ENCODE measurements around the gene ATXN1. TPM values are rescaled to one million over a fixed set of nuclear protein-coding genes. Genes with fewer than 3 reads are reported as not detected.

Gene ATXN1
- total and polyA plus RNA-seq, 2 of the 13 experiments (the other 11 are each of a cell fraction or from before 2014, with no cell fraction given) = 20.7 to 39.5 TPM

GRCh38 chr6:16486661-16487060 lies 274.6 kb downstream of the ATXN1 start (continued):
- TF ChIP-seq TCF12 (IDR thresholded peaks at IDR 0.05) = no peak
- no peak for TF ChIP-seq TCF12 (CRISPR knock-in tag; IDR thresholded peaks at IDR 0.05)
- TF ChIP-seq DNMT3B (CRISPR knock-in tag; conservative IDR thresholded peaks at IDR 0.05) = no peak
- TF ChIP-seq HNRNPUL1 (IDR thresholded peaks at IDR 0.05; ENCODE audit: low read depth, low read length) = no peak
- TF ChIP-seq KDM5A (IDR thresholded peaks at IDR 0.05; ENCODE audit: borderline replicate concordance, low read length) = no peak
- no peak for TF ChIP-seq PRPF4 (IDR thresholded peaks at IDR 0.05; ENCODE audit: low read depth, low read length, poor library complexity, severe bottlenecking)

- no peak for TF ChIP-seq ZNF616 (CRISPR knock-in tag; IDR thresholded peaks at IDR 0.05; ENCODE audit: low read depth)
- no peak for TF ChIP-seq RFX5 (IDR thresholded peaks at IDR 0.05; ENCODE audit: low read depth, low read length)
- no peak for TF ChIP-seq KAT7 (CRISPR knock-in tag; IDR thresholded peaks at IDR 0.05; ENCODE audit: borderline replicate concordance)
- no peak for TF ChIP-seq EHMT2 (IDR thresholded peaks at IDR 0.05; ENCODE audit: borderline replicate concordance, low read depth, low read length)
- TF ChIP-seq, protein P1, sequence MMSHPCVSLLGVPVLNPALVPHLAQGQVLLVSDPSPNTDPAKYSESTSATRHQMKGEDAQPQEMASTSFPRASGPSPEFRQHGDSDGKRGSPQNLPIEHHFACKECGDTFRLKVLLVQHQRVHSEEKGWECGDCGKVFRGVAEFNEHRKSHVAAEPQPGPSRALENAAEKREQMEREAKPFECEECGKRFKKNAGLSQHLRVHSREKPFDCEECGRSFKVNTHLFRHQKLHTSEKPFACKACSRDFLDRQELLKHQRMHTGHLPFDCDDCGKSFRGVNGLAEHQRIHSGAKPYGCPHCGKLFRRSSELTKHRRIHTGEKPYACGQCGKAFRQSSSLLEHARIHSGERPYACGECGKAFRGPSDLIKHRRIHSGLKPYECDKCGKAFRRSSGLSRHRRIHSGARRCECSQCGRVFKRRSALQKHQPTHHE (CRISPR knock-in tag; IDR thresholded peaks at IDR 0.05; ENCODE audit: borderline replicate concordance) = no peak
- no peak for TF ChIP-seq ZNF562 (CRISPR knock-in tag; IDR thresholded peaks at IDR 0.05; ENCODE audit: borderline replicate concordance)
- in situ Hi-C loops (cut with HindIII; ENCODE audit: extremely low pct_ligation_motif_present, low pct_unique_long_range_greater_than_20kb) (no loop called here), intact Hi-C loops (cut with micrococcal nuclease; ENCODE audit: unreplicated experiment) (no loop called here)
- no peak overlapping the region for H3K9ac ChIP-seq (ENCODE audit: insufficient read depth, low read depth, low read length)
- no peak overlapping the region for H3K4me2 ChIP-seq (ENCODE audit: low read depth, low read length)
- H4K20me1 ChIP-seq (ENCODE audit: insufficient read depth, low read length) = no peaks in the 10 kb centered on the region
- no peak for ATAC-seq
- no peak overlapping the region for H3K27ac ChIP-seq (ENCODE audit: extremely low read length, insufficient read depth, low read length)
- H3K9me3 ChIP-seq (ENCODE audit: low read length) = peaks cover 11% of the 10 kb centered on the region
- no peak for DNase-seq (ENCODE audit: low spot score)
- H2AFZ ChIP-seq (ENCODE audit: low read length) = no peak overlapping the region
- peaks cover 7 to 28% of the 10 kb centered on the region in 2 experiments for H3K36me3 ChIP-seq (replicated peaks in 1 of 2; ENCODE audit: control insufficient read depth in 1 of 2, insufficient read depth in 2 of 2, low read length in 2 of 2)
- no TSS peak for BruUV-seq (replicated peaks)
- 96% methylated on average over 2 of the region's 2 CpGs for WGBS (ENCODE audit: low lambda C conversion rate)
- ChIA-PET CTCF (ENCODE audit: low intra/inter-chr PET ratio, low total read pairs) (no interaction called here), POLR2A (no interaction called here)
- no peak overlapping the region for H3K4me3 ChIP-seq (replicated peaks in 1 of 3; ENCODE audit: insufficient read depth in 1 of 3, low read depth in 2 of 3, low read length in 3 of 3)
- H3K4me1 ChIP-seq (ENCODE audit: insufficient read depth, low read length) = no peaks in the 10 kb centered on the region
- peaks cover 2% of the 10 kb centered on the region for H3K79me2 ChIP-seq (ENCODE audit: insufficient read depth, low read length)
- no peak for FAIRE-seq
- no peaks in the 10 kb centered on the region for H3K27me3 ChIP-seq (ENCODE audit: control insufficient read depth in 1 of 2, insufficient read depth in 2 of 2, low read length in 2 of 2)
These were observed 277.9 kb downstream of the ATXN1 start for GRCh38 chr6:16483315-16483875.
